Stomach smooth muscle (tissue), 2 donors: ENCODE measurements around the gene LHFPL6.

Source experiments
- H3K27ac ChIP-seq: one replicate; pipeline ENCODE4 v1.7.0; 2013; ENCODE audit warnings: mild to moderate bottlenecking, low read length, inconsistent platforms
- H3K27me3 ChIP-seq, 2 donors: one replicate each; pipeline ENCODE4 v1.7.0; 2013; ENCODE audit warnings: low read length in 2 of 2; ENCODE audit not compliant: insufficient read depth in 2 of 2, control insufficient read depth in 1 of 2
- H3K36me3 ChIP-seq, 2 donors: one replicate each; pipeline ENCODE4 v1.7.0; 2013; ENCODE audit warnings: low read length in 2 of 2; ENCODE audit not compliant: control insufficient read depth in 2 of 2, insufficient read depth in 2 of 2
- H3K4me1 ChIP-seq: one replicate; pipeline ENCODE4 v1.7.0; 2013; ENCODE audit warnings: low read length; ENCODE audit not compliant: control insufficient read depth, insufficient read depth
- H3K4me3 ChIP-seq, 2 donors: one replicate each; pipeline ENCODE4 v1.7.0; 2013; ENCODE audit warnings: low read length in 2 of 2
- H3K9ac ChIP-seq, 2 donors: one replicate each; pipeline ENCODE4 v1.7.0; 2013; ENCODE audit warnings: low read length in 2 of 2, mild to moderate bottlenecking in 1 of 2
- H3K9me3 ChIP-seq, 2 donors: one replicate each; pipeline ENCODE4 v1.7.0; 2013; ENCODE audit warnings: low read length in 2 of 2; ENCODE audit not compliant: control insufficient read depth in 2 of 2
- donor health status: healthy.
- donor health status: Pancreatic carcinoma.

LHFPL6 gene

GRCh38 chr13:39596176-39596575, 6.8 kb downstream of the LHFPL6 start:
- H3K27ac ChIP-seq, result no peak overlapping the region
- no peaks in the 10 kb centered on the region for H3K9me3 ChIP-seq
- H3K36me3 ChIP-seq, result no peaks in the 10 kb centered on the region
- no peak overlapping the region for H3K4me3 ChIP-seq
- H3K27me3 ChIP-seq, result no peaks in the 10 kb centered on the region
- H3K4me1 ChIP-seq, result no peaks in the 10 kb centered on the region
- no peak overlapping the region for H3K9ac ChIP-seq

GRCh38 chr13:39590466-39591036, 12.4 kb downstream of the LHFPL6 start:
- no peaks in the 10 kb centered on the region for H3K27me3 ChIP-seq
- H3K4me3 ChIP-seq, result no peak overlapping the region
- no peak overlapping the region for H3K27ac ChIP-seq
- H3K9me3 ChIP-seq, result no peaks in the 10 kb centered on the region
- H3K9ac ChIP-seq, result no peak overlapping the region
- no peaks in the 10 kb centered on the region for H3K4me1 ChIP-seq
- no peaks in the 10 kb centered on the region for H3K36me3 ChIP-seq

GRCh38 chr13:39588384-39588783, 14.6 kb downstream of the LHFPL6 start:
- H3K4me3 ChIP-seq, result no peak overlapping the region
- H3K4me1 ChIP-seq, result no peaks in the 10 kb centered on the region
- H3K27ac ChIP-seq, result no peak overlapping the region
- no peaks in the 10 kb centered on the region for H3K36me3 ChIP-seq
- H3K9me3 ChIP-seq, result no peaks in the 10 kb centered on the region
- H3K27me3 ChIP-seq, result no peaks in the 10 kb centered on the region
- H3K9ac ChIP-seq, result no peak overlapping the region

- H3K4me1 ChIP-seq, result no peaks in the 10 kb centered on the region
- H3K27ac ChIP-seq, result no peak overlapping the region
- H3K9me3 ChIP-seq, result no peaks in the 10 kb centered on the region
- no peak overlapping the region for H3K9ac ChIP-seq
- no peaks in the 10 kb centered on the region for H3K36me3 ChIP-seq
- H3K27me3 ChIP-seq, result no peaks in the 10 kb centered on the region
- H3K4me3 ChIP-seq, result no peak overlapping the region
These were observed 15.1 kb downstream of the LHFPL6 start for GRCh38 chr13:39587939-39588338.

- Histone ChIP-seq H3K27ac (no peak overlapping the region), H3K4me3 (no peak overlapping the region), H3K9me3 (no peaks in the 10 kb centered on the region), H3K4me1 (no peaks in the 10 kb centered on the region), H3K36me3 (no peaks in the 10 kb centered on the region), H3K9ac (no peak overlapping the region), H3K27me3 (no peaks in the 10 kb centered on the region)
These were observed 15.9 kb downstream of the LHFPL6 start for GRCh38 chr13:39586958-39587605.

DNA sequence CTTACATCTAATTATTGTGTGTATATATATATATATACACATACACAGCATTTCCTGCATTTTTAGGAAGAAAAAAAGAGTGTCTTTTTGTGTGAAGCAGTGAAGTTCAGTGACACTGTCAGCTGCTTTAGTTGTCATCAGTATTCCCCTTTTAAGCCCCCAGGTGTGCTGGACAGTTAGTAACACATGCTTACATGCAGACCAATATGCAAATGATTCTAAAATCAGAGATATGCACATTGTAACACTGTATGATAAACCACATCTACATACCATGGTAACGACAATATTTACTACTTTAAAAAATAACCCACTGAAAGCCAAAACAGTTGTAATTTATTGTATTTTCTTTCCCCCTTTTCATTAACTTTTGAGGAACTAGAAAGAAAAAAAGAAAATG, 16.8 kb downstream of the LHFPL6 start:
- Histone ChIP-seq H3K36me3 (no peaks in the 10 kb centered on the region), H3K9me3 (no peaks in the 10 kb centered on the region), H3K9ac (no peak overlapping the region), H3K4me3 (no peak overlapping the region), H3K4me1 (no peaks in the 10 kb centered on the region), H3K27ac (no peak overlapping the region), H3K27me3 (no peaks in the 10 kb centered on the region)

DNA sequence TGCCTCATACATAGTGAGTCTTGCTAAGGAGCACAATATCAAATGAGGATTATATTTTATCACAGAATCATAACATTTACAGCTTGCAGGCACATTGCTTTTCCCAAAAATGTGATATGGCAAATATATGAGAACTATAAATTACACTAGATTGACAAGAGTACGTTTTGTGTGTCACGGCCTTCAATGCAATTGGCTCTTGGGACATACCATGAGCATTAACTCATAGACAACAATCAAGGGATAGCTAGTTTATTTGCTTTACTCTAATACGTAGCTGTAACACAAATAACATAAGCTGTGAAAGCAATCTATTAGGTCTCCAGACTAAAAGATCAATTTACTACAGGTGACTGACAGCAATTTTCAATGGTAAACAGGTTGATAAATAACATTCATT, 17.8 kb downstream of the LHFPL6 start:
- Histone ChIP-seq H3K9ac (no peak overlapping the region), H3K4me1 (no peaks in the 10 kb centered on the region)

DNA sequence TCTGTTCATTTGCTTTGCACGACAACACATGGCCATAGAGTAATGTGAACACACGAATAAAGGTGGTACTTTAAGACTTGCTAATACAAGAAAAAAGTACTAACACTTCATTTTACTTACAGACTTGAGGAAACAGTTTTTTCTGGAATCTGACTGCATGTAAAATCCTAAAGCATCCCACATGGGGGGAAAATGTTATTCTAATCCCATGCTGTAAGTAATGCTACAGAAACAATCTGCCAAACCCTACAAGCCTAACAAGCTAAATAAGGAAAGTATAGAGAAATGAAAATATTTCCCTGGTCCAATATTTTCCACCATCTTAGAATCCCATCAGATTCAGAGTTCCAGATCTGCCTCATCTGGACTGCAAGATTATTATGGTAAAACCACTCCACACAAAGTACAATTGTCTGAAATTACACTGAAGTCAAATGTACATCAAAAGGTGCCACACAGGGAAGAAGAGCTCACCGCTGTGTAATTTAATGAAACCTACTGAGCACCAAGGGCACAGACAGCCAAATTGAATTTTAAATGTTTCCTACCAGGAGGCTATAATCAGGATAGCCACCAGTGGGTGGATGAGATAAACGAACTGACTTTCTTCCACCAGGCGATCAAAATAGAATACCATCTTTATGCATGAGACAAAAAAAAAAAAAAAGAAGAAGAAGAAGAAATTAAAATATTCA, 22.0 kb downstream of the LHFPL6 start:
- H3K4me1 ChIP-seq, result no peaks in the 10 kb centered on the region
- H3K4me3 ChIP-seq, result no peak overlapping the region
- no peak overlapping the region for H3K27ac ChIP-seq
- H3K9ac ChIP-seq, result no peak overlapping the region
- H3K9me3 ChIP-seq, result no peaks in the 10 kb centered on the region
- H3K27me3 ChIP-seq, result no peaks in the 10 kb centered on the region
- no peaks in the 10 kb centered on the region for H3K36me3 ChIP-seq

More for the DNA sequence above, 17.8 kb downstream of the LHFPL6 start:
- Histone ChIP-seq H3K27ac (no peak overlapping the region), H3K27me3 (no peaks in the 10 kb centered on the region), H3K4me3 (no peak overlapping the region), H3K36me3 (no peaks in the 10 kb centered on the region), H3K9me3 (no peaks in the 10 kb centered on the region)

DNA sequence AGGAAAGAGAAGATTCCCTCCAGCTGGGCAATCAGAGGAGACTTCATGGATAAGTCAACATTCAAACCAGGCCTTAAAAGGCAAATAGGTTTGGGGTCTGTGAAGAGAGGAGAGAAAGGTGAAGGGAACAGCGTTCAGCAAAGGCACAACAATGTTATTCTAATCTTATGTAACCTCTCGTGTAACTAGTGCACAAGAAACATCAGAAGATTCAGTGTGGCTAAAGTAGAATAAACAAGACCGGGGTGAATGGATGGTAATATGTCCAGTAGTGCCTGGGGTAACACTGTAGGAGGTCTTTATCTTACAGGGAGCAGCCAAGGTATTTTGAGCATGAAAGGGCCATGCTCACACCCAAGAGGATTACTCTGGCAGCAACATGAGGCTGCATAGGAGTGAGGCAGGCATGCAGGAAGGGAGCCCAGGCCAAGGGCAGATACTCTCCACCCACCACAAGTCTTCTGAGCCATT, 24.1 kb downstream of the LHFPL6 start:
- Histone ChIP-seq H3K4me3 (no peak overlapping the region), H3K9me3 (no peaks in the 10 kb centered on the region), H3K27me3 (no peaks in the 10 kb centered on the region), H3K4me1 (no peaks in the 10 kb centered on the region), H3K27ac (no peak overlapping the region), H3K36me3 (no peaks in the 10 kb centered on the region), H3K9ac (no peak overlapping the region)

DNA sequence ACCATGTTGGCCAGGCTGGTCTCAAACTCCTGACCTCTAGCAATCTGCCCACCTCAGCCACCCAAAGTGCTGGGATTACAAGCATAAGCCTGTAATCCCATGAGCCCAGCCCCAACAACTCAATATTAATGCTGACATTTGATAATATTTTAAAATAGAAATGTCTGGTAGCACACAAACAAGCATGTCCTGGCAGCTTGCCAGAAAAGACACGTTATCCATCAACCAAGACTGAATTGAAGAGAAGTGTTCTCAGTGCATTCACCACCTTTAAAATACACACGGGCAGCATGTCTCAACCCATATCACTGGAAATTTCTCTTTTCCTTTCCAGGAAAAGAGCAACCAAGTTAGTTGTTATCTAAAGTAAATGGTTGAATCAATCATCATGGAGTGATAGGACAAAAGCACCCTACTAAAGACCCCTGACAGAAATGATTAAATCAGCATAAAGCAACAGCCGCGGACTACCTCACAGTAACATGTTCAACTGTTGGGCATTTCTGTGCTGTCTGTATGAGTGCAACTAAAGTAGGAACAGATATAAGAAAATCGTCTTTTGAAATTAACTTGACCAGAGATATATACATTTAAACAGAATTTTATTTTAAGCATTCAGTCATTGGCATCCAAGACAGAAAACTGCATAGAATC, 25.0 kb downstream of the LHFPL6 start:
- H3K4me1 ChIP-seq, result no peaks in the 10 kb centered on the region
- H3K9ac ChIP-seq, result no peak overlapping the region
- no peak overlapping the region for H3K4me3 ChIP-seq
- H3K27ac ChIP-seq, result no peak overlapping the region
- no peaks in the 10 kb centered on the region for H3K27me3 ChIP-seq
- no peaks in the 10 kb centered on the region for H3K9me3 ChIP-seq
- H3K36me3 ChIP-seq, result no peaks in the 10 kb centered on the region
